Peyer's patch (tissue), 4 donors: ENCODE data around the gene CFAP126.

ENCODE experiments used
- CTCF ChIP-seq, 6 experiments: fragments of 450-650 bp in 4 of 6; fragments of 200-600 bp in 2 of 6; sonication (generic) in 1 of 6; IDR thresholded peaks; one replicate each; pipeline ENCODE4 v1.5.1; 2017 to 2019; ENCODE audit warnings: antibody characterized with exemption in 6 of 6, mild to moderate bottlenecking in 3 of 6, moderate library complexity in 1 of 6
- POLR2A ChIP-seq, 2 donors: fragments of 450-650 bp; IDR thresholded peaks; one replicate each; pipeline ENCODE4 v1.5.1; 2017; ENCODE audit warnings: antibody characterized with exemption in 2 of 2, mild to moderate bottlenecking in 2 of 2, moderate library complexity in 2 of 2

- TF ChIP-seq CTCF (IDR thresholded peaks at IDR 0.05) (no peak), POLR2A (IDR thresholded peaks at IDR 0.05) (no peak)
Observed at GRCh38 chr1:161398900-161399256, 31.2 kb upstream of the CFAP126 start.
